ENCODE data around the gene CCDC198.

DNA sequence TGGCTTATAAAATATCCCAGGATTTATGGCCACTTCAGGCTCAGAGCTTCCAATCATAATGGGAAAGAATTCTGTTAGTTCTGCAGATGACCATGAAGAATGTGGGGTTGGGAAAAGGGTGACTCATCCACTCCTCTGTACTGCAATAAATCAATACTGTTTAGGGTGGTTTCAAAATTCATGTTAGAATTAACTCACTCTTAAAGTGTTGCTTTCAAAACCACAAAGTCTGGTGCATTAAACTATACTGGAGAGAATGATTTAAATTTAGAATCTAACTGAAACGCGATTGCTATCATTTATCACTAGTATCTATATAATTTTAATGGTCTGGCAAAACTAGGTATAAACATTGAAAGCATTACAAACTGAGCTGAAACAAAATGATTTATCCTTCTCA is 798 bp downstream of the CCDC198 start:
- no peak for TF ChIP-seq EP300 (IDR thresholded peaks at IDR 0.05)
- TF ChIP-seq, protein P1, sequence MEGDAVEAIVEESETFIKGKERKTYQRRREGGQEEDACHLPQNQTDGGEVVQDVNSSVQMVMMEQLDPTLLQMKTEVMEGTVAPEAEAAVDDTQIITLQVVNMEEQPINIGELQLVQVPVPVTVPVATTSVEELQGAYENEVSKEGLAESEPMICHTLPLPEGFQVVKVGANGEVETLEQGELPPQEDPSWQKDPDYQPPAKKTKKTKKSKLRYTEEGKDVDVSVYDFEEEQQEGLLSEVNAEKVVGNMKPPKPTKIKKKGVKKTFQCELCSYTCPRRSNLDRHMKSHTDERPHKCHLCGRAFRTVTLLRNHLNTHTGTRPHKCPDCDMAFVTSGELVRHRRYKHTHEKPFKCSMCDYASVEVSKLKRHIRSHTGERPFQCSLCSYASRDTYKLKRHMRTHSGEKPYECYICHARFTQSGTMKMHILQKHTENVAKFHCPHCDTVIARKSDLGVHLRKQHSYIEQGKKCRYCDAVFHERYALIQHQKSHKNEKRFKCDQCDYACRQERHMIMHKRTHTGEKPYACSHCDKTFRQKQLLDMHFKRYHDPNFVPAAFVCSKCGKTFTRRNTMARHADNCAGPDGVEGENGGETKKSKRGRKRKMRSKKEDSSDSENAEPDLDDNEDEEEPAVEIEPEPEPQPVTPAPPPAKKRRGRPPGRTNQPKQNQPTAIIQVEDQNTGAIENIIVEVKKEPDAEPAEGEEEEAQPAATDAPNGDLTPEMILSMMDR (IDR thresholded peaks at IDR 0.05), result no peak
- TF ChIP-seq POLR2A (IDR thresholded peaks at IDR 0.05), result no peak
- TF ChIP-seq POLR2AphosphoS5 (IDR thresholded peaks at IDR 0.05), result no peak

Data from suprapubic skin (tissue), 4 donors.